ENCODE results near the gene SULT6B1.
"Not testable (repeated sequence)": the region's sequence is repeated elsewhere in the genome, so short reads cannot be mapped to it uniquely, and the experiment has no call there.

Gene SULT6B1

DNA sequence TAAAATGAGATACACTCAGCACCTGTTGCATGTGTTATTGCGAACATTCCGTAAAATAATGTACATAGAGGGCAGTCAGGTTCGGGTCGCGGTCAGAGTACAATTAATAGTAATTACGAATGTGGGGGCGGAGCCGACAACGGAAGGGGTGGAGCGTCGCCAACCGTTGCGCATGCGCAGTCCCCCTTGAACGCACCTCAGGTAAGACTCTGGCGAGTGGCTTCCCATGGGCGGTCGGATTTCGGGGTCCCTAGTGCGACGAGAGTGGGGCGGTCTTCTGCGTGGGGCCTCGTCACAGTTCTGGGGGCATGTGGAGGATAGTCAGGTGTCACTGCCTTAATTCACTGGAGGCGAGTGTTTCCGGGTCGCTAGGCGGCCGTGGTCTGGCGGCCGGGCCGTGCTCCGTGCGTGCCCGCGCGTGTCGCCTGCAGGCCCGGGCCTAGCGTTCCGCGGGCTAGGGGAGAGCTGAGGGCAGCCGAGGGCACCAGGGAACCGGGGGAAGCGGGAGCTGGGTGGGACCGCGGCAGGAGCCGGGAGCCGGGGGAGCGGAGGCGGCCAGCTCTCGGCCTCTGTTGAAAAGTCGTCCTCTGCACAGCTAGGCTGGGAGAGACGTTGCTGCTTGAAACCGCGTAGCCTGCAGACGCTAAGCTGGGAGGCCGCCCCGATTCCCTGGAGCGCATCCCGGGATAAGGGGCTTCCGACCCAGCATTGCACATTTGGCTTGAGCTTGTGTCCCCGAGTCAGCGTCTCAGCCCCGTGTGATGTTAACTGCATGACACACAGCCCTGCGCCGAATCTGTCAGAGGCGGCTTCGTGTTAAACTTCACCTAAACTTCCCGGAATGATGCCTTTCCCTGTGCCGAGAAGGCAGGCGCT, 8.1 kb upstream of the SULT6B1 start, which contains the start of gene CEBPZOS:
Gene CEBPZOS (plus strand): TSS at position 177 of the 876 bp plus-strand sequence. CDS start 3,209 bp downstream, outside the sequence.
- peak; percentile 16 for DNase-seq (ENCODE audit: low read depth, low spot score)
- H3K27ac ChIP-seq = peak within 1 kb of the TSS; percentile 69

DNA sequence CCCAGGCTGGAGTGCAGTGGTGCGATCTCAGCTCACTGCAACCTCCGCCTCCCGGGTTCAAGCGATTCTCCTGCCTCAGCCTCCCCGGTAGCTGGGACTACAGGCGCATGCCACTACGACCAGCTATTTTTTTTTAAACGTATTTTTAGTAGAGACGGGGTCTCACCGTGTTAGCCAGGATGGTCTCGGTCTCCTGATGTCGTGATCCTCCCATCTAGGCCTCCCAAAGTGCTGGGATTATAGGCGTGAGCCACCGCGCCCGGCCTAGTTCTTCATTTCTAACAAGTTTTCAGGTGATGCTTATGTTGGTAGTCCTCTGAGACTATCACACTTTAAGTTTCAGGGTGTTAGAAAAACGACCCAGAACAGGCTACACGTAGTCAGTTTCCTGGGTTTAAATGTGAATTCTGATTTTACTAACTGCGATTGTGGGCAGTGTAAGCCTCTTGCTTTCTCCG, 7.4 kb upstream of the SULT6B1 start:
- not testable (repeated sequence) for DNase-seq (ENCODE audit: low read depth, low spot score)
- peak overlapping the region; percentile 69 for H3K27ac ChIP-seq

DNA sequence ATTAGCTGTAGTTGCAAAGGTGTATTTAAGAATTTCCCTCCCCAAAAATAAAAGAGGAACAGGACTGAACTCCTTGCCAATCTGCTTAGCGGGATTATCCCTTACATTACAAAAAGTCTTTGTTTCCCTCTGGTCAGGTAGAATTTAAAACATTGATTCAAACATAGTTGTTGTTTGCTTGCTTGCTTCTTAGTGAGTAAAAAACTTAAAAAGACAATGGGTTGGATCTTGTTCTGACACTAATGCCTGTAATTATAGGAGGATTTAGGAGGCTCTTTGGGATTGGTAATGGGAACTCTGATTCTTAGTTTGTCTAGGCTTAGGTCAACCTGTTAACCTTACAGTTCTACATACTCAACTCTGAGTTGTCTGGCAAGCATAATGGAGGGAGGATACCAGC, 4.1 kb upstream of the SULT6B1 start:
- H3K27ac ChIP-seq = no peak overlapping the region
- no peak for DNase-seq (ENCODE audit: low read depth, low spot score)

DNA sequence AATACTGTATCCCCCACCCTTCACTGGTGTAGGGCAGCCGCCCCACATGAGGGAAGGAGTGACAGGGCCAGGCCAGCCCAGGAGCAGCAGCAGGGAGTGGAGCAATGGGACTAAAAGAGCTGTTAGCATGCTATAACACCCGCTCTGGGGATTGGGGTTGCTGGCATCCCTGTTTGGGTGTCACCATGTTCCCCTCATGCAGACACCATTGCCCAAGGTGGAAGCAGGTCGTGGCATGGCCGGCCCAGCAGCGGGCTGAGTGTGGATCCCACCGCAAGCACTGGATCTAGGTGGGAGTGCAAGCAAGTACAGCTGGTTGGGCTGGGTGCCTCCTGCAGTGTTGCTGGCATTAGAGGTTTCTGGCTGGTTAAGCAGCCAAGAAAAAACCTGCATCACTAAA, 3.3 kb upstream of the SULT6B1 start:
- no peak overlapping the region for H3K27ac ChIP-seq
- DNase-seq (ENCODE audit: low read depth, low spot score) = no peak

DNA sequence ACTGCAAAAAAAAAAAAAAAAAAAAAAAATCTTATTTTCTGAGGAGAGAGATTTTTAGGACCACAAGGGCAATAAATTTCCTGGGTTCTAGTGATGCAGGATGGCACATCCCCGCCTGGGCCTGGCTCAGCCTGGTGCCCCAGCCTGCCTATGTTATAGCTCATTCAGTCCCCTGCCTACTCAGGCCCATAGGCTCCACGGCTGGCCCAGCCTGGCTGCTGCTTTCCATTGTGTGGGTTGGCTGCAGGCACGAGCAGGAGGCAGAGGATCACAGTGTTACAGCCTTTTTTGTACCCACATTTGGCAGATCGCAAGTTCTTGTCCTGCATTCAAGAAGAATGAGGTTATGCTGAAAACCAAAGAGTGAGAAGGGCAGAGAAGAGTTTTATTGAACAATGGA, 2.8 kb upstream of the SULT6B1 start:
- H3K27ac ChIP-seq = no peak overlapping the region
- no peak for DNase-seq (ENCODE audit: low read depth, low spot score)

DNA sequence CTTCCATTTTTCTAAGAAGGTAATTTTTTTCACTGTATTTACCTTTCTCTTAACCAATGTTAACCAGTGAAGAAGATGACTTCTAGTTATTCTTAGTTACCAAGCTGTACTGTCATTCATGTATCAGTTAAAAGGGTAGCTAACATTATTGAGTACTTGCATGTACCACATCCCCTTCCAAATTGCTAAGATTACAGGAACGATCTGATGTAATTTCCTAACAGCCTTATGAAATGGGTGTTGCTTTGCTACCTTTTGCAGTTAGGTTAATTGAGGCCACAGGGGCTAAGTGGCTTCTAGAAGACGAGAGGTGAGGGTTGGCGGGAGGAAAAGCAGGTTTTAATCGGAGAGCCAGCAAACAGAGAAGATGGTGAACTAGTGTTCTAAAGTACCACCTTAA, 1.8 kb upstream of the SULT6B1 start:
- peak overlapping the region; percentile 62 for H3K27ac ChIP-seq
- no peak for DNase-seq (ENCODE audit: low read depth, low spot score)

DNA sequence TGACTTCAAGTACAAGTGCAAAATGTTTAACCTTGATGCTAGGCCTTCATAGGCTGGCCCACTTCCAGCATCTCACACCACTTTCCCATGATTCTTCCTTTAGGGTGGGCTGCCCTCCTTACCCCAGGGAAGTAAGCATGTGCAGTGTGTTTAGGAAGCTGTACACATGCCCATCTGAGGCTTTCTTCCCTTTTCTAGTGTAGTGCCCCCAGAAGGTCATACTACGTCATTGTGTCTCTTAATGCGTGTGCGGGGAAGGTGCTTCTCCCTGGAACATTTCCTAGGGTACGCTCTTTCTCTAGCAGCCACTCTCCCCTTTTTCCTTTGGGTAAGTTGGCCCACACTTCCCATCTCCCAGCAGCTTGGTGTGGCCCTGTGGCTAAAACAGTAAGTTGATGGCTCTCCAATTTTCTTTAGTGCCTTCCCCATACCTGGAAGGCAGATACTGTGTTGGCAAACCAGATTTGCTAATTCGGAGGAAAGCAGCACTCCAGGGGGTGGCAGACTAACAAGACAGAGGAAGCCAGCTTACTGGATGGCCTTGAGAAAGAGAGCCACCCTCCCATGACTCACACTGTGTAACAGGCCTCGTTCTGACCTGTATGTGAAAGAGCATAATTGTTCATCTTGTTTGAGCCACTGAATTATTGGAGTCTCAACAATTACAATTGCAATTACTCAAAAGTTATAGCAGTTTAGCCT, 1.1 kb upstream of the SULT6B1 start:
- peak overlapping the region; percentile 62 for H3K27ac ChIP-seq

DNA sequence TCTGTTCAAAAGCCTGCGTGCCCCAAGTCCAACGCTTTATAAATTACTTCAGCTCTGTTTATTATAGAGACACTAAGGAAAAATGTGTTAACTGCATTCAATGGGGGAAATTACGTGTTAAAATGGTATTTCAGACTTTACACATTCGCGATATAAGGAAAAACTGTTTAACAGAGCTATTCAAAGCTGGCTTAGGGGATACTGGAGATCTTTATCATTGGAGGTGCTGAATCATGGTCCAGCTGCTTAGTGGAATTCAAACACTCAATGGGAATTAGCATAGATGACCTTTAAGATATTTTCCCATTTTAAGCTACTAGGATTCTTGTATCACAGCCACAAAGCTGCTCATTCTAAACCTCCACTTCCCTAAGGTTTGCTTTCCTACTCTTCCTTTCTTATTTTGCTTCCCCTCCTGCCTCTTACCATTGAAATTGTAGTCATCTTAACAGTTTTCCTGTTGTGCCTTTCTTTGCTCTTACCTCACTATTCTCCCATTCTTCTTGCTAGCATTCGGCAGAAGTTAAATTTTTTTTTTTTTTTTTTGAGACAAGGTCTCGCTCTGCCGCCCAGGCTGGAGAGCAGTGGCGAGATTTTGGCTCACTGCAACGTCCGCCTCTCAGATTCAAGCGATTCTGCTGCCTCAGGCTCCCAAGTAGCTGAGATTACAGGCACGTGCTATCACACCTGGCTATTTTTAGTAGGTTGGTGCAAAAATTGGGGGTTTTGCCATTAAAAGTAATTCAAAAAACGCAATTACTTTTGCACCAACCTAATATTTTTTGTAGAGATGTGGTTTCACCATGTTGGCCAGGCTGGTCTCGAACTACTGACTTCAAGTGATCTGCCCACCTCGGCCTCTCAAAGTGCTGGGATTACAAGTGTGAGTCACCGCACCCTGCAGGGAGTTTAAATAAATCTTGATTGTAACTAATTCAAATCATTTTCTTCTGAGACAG, 6.5 kb downstream of the SULT6B1 start:
- no peak overlapping the region for H3K27ac ChIP-seq
- DNase-seq (ENCODE audit: low read depth, low spot score) = no peak

More for the DNA sequence above, 1.1 kb upstream of the SULT6B1 start:
- DNase-seq (ENCODE audit: low read depth, low spot score) = peak; percentile 71

DNA sequence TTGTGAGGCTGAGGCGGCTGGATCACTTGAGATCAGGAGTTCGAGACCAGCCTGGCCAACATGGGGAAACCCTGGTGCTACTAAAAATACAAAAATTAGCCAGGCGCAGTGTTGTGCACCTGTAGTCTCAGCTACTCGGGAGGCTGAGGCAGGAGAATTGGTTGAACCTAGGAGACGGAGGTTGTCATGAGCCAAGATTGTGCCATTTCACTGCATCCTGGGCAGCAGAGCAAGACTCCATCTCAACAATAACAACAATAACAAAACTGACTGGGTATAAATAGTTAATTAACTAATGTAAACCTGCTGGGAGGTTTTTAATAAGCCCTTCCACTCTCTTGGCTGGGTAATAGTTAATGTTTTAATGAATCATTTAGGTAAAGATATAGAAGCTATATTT, 7.8 kb downstream of the SULT6B1 start:
- no peak for DNase-seq (ENCODE audit: low read depth, low spot score)
- H3K27ac ChIP-seq = no peak overlapping the region

DNA sequence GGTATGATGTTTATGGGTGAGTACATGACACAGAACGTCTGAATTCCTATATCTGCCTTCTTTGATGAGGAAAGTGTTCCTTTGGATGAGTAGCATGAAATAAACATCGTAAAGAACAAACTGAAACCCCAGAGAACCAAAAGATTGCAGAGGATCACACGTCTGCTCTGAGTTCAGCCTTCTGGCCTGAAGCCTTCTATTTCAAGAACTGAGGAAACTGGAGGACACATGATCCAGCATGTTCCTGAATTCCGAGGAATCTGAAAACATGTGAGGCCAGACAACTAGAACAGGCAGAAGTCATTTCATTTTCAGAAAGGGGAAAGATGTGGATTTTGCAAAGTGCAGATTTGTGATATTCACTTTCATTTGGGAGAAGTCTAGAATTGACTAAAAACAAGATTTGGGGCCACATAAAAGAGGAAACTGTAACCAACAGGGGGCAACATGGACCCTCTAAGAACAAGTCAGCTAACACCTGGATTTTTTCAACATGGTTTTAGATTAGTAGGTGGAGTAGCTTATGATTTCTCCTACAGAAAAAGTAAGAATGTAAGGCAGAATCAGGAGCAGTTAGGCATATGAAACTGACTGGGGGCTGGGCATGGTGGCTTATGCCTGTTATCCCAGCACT, 8.3 kb downstream of the SULT6B1 start:
- peak overlapping the region; percentile 21 for H3K27ac ChIP-seq
- DNase-seq (ENCODE audit: low read depth, low spot score) = no peak

DNA sequence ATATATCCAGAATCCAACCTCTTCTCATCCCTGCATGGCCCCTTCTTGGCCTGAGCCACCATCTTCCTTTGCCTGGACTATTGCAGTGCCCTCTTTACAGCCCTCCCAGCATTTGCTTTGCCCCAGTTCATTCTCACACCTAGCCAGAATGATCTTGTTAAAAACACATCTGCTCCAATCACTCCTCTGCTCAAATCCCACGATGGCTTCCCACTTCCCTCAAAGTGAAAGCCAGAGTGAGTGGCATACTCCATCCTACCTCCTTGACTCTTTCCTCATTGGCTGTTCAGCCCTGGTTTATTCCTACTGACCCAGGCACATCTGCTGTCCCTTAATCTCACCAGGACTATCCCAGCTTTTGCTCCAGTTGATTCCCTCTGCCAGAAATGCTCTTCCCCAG, 14.7 kb downstream of the SULT6B1 start:
- no peak for DNase-seq (ENCODE audit: low read depth, low spot score)
- H3K27ac ChIP-seq = no peak overlapping the region

DNA sequence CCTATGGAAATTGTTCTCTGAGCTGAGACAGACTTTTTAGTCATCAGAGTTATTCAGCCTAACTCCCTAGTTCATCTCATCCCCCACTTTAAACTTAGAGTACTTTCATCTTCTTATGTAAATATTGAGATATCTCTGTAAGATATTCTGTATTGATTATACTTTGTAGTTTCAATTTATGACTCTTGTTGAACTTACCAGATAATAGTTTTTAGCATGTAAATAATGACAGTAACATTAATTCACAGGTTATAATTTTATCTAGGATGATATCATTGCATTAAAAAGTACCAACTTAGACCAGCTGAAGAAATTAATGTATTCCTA, 16.9 kb downstream of the SULT6B1 start:
- no peak for DNase-seq (ENCODE audit: low read depth, low spot score)
- no peak overlapping the region for H3K27ac ChIP-seq

DNA sequence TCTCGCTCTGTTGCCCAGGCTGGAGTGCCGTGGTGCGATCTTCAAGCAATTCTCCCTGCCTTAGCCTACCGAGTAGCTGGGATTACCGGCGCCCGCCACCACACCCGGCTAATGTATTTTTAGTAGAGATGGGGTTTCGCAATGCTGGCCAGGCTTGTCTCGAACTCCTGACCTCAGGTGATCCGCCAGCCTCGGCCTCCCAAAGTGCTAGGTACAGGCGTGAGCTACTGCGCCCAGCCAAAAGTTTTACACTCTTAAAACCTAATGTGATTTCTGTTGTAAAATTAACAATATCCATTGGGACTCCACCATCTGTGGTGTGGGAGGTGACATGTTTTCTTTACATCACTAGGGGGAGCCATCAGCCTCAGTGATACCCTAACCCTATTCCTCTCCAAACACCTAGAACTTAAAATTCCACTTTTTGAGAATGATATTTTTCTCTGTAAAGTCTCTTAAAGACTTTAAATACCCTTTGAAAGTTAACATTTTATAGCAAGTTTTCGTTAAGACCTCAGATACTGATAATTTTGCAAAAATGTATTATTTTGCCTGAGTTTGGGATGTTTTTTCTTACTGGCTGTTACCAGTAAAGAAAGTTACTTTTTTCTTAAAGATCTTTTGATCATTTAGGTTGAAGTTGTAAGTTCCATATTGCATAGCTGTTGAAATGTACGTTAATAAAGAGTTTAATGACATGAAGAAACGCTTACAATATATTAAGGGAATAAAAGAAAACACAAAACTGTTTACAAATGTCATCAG, 20.1 kb downstream of the SULT6B1 start:
- peak overlapping the region; percentile 23 for H3K27ac ChIP-seq
- DNase-seq (ENCODE audit: low read depth, low spot score) = no peak

DNA sequence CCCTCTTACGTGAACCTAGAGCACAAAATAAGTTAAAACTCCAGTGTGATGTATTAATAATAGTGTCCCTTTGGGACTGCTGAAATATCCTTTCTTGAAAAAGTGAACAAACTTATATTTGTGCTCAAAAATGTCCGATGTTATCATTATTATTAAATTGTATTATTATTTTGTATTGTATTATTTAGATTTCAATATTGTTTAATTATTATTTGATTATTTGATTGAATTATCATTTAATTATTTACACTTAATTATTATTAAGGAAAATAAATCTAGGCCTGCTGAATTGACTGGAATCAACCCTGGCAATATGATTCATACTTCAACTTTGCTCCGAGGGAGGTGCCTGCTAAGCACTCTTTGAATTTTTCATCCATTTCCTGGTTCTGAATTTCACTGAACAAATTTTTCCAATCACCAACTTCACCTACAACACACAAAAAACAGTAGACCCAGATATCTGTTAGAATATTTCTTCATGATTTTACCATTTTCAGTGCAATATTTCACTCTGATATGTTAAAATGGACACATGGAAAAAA, 20.8 kb downstream of the SULT6B1 start:
- no peak for DNase-seq (ENCODE audit: low read depth, low spot score)
- peak overlapping the region; percentile 23 for H3K27ac ChIP-seq

DNA sequence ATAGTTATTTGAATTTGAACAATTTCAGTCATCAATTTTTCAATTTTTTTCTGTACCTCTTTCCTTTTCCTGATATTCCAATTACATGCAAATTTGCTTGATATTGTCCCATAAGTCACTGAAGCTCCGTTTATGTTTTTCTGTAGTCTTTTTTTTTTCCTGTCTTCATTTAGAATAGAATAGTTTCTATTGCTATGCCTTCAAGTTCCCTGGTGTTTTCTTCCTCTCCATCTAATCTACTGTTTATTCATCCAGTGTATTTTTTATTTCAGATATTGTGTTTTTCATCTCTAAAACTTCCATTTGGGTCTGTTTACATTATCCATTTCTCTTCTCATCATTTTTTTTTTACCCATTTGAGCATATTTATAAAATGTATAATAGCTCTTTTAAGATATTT, 23.7 kb downstream of the SULT6B1 start:
- no peak for DNase-seq (ENCODE audit: low read depth, low spot score)
- H3K27ac ChIP-seq = no peak overlapping the region

DNA sequence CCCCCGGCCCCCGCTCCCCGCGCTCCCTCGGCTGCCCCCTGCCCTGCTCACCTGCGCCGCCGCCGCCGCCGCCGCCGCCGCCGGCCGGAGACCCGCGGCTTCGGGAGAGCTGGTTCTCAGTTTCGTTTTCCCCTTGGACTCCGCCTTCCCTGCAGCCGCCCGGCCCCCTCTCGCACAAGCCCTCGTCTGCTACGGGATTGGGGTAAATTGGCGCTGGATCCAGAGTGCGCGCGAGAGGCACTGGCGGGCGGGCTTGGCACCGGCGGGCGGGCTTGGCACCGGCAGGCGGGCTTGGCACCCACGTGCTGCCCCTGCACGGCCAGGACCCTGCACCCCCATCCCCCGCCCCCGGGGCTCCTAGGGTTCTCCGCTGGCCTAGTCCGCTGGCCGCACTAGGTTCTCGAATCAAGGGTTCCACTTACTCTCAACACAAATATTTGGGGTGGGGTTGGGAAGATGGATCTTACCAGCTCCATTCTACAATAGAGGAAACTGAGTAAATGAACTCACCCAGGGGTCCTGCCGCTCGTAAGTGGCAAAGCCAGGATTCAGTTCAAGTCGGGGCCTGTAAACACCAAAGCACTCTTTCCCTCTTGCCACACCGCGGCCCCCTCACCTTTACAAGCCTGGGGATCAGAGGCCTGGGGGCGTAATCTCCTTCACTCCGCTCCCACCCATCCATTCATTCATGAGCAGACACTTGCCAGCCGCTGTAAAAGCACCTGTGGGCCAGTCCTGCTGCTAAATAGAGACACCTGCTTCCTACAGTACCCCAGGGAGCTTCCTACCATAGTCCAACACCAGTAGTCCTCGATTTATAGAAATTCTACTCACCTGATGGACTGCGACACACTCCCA, 31.4 kb downstream of the SULT6B1 start, which contains the start of gene EIF2AK2:
Gene EIF2AK2 (minus strand): TSS at position 124 of the 858 bp plus-strand sequence. CDS start 9,174 bp downstream, outside the sequence.
- peak; percentile 34 for DNase-seq (ENCODE audit: low read depth, low spot score)
- H3K27ac ChIP-seq = peak within 1 kb of the TSS; percentile 69

DNA sequence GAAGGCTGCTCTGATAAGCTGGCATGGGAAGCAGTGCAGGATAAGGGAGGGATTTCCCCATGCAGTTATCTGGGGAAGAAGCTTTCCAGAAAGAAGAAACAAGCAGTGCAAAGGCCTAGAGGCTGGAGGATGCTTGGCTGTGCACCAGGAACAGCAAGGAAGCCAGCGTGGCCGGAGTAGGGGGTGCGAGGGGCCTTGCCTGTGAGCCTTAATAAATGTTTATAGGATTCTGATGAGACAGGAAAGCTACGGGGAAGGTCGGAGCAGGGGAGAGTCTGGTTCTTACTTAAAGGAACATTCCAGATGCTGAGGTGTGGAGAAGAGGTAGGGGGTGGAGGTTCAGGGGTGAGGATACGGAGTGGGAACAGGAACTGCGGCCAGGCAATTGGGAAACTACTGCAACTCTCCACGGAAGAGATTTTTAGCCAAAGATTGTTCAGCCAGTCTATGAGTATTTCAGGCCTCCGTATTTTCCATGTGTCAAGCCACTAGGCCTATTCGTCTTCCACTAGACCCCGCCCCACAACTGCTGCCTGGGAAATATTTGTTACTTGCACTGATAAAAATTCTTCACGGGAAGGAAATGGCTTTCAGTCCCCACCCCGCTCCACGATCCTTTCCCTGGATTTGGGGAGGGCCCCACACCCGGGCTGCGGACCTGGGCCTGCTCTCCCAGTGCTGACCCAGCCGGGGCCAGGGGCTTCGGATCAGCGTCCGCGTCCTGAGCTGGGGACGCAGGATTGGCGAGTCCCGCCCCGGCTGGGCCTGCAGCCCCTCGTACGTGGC, 32.2 kb downstream of the SULT6B1 start:
- DNase-seq (ENCODE audit: low read depth, low spot score) = no peak
- peak overlapping the region; percentile 69 for H3K27ac ChIP-seq

All from epithelial cell of prostate (primary cell).